H1 (cell line): ENCODE measurements around the gene BTD. TPM values are rescaled to one million over a fixed set of nuclear protein-coding genes. Genes with fewer than 3 reads are reported as not detected.

Source experiments
- CTCF ChIA-PET: fragments of 300-600 bp; sonication (Branson Sonifier 250); formaldehyde crosslinking; loops from one replicate; lab custom pipeline; 2021; ENCODE audit not compliant: partially characterized antibody; lab: Charles Lee
- POLR2A ChIA-PET: fragments of 300-600 bp; sonication (Branson Sonifier 250); formaldehyde crosslinking; loops from one replicate; lab custom pipeline; 2021; ENCODE audit warnings: inconsistent platforms; ENCODE audit not compliant: partially characterized antibody; lab: Charles Lee
- DNase-seq, 2 experiments: peaks; one replicate each; pipeline versions ENCODE4 v3.0.0 to v3.0.0-alpha.2; 2010 to 2022; ENCODE audit warnings: low spot score in 2 of 2, low read depth in 1 of 2, mixed read lengths in 1 of 2
- FAIRE-seq: peaks from 2 replicates; lab custom pipeline; 2011; peaks lifted over from hg19 to GRCh38; lab: Jason Lieb, UNC
- H2AFZ ChIP-seq: 2 replicates; pipeline ENCODE4 v1.8.1; 2012; ENCODE audit warnings: low read length, inconsistent platforms
- H2AK5ac ChIP-seq: 2 replicates; pipeline ENCODE4 v1.6.1; 2013; ENCODE audit warnings: low read depth, low read length
- H2BK120ac ChIP-seq: replicated peaks from 2 replicates; pipeline ENCODE3; 2013; ENCODE audit warnings: low read depth, low read length, inconsistent platforms
- H2BK12ac ChIP-seq: 2 replicates; pipeline ENCODE4 v1.6.1; 2013; ENCODE audit warnings: low read depth, low read length
- H2BK15ac ChIP-seq: 2 replicates; pipeline ENCODE4 v1.6.1; 2013; ENCODE audit warnings: low read length
- H2BK20ac ChIP-seq: 2 replicates; pipeline ENCODE4 v1.6.1; 2013; ENCODE audit warnings: low read length
- H2BK5ac ChIP-seq: 2 replicates; pipeline ENCODE4 v1.6.1; 2013; ENCODE audit warnings: low read depth, low read length
- H3K14ac ChIP-seq: 2 replicates; pipeline ENCODE4 v1.6.1; 2013; ENCODE audit warnings: inconsistent platforms; ENCODE audit not compliant: insufficient read length
- H3K18ac ChIP-seq: 2 replicates; pipeline ENCODE4 v1.6.1; 2013; ENCODE audit warnings: low read length; ENCODE audit errors: extremely low read depth
- H3K23ac ChIP-seq: 2 replicates; pipeline ENCODE4 v1.6.1; 2013; ENCODE audit warnings: inconsistent platforms; ENCODE audit not compliant: insufficient read length
- H3K23me2 ChIP-seq: 2 replicates; pipeline ENCODE4 v1.6.1; 2013; ENCODE audit warnings: low read depth, low read length
- H3K27ac ChIP-seq: 2 replicates; pipeline ENCODE4 v1.6.1; 2011; ENCODE audit warnings: low read depth, low read length, inconsistent platforms
- H3K27me3 ChIP-seq, 4 experiments: replicated peaks in 1 of 4; 1 replicate in 1 of 4; 2 replicates in 3 of 4; pipeline versions ENCODE4 v1.6.1 to v1.8.1; 2011 to 2013; ENCODE audit warnings: low read length in 3 of 4, mild to moderate bottlenecking in 3 of 4, inconsistent platforms in 2 of 4, mixed read lengths in 2 of 4, moderate library complexity in 1 of 4; ENCODE audit not compliant: control insufficient read depth in 3 of 4, insufficient read depth in 3 of 4; ENCODE audit errors: extremely low read depth in 1 of 4
- H3K36me3 ChIP-seq, 4 experiments: 2 replicates each; pipeline versions ENCODE4 v1.6.1 to v1.8.1; 2011 to 2013; ENCODE audit warnings: mild to moderate bottlenecking in 4 of 4, low read length in 3 of 4, moderate library complexity in 2 of 4, control low read depth in 1 of 4, inconsistent platforms in 1 of 4; ENCODE audit not compliant: insufficient read depth in 4 of 4, control insufficient read depth in 2 of 4
- H3K4ac ChIP-seq: replicated peaks from 2 replicates; pipeline ENCODE3; 2013; ENCODE audit warnings: low read length, low read depth, mixed read lengths, inconsistent platforms; ENCODE audit not compliant: insufficient read length
- H3K4me1 ChIP-seq, 4 experiments: replicated peaks in 1 of 4; 1 replicate in 1 of 4; 2 replicates in 3 of 4; pipeline versions ENCODE4 v1.6.1 to v1.8.1; 2011 to 2013; ENCODE audit warnings: low read length in 3 of 4, inconsistent platforms in 2 of 4, mixed read lengths in 1 of 4; ENCODE audit not compliant: insufficient read depth in 4 of 4, control insufficient read depth in 3 of 4
- H3K4me2 ChIP-seq, 2 experiments: 2 replicates each; pipeline versions ENCODE4 v1.6.1 to v1.8.1; 2011 to 2013; ENCODE audit warnings: low read depth in 2 of 2, low read length in 2 of 2, control low read depth in 1 of 2, inconsistent platforms in 1 of 2, mild to moderate bottlenecking in 1 of 2; ENCODE audit not compliant: insufficient read depth in 1 of 2
- H3K4me3 ChIP-seq, 4 experiments: fragments of 200-600, 300-600 bp in 1 of 4; sonication (generic), shearing (Covaris generic), sonication (Bioruptor Twin) in 1 of 4; 2 replicates each; pipeline versions ENCODE4 v1.5.1 to v1.8.1; 2011 to 2016; ENCODE audit warnings: low read length in 4 of 4, low read depth in 3 of 4, control low read depth in 2 of 4, inconsistent platforms in 2 of 4, mild to moderate bottlenecking in 2 of 4, mixed read lengths in 1 of 4, moderate library complexity in 1 of 4; ENCODE audit not compliant: insufficient read depth in 2 of 4; ENCODE audit errors: extremely low read depth in 1 of 4
- H3K56ac ChIP-seq: replicated peaks from 2 replicates; pipeline ENCODE3; 2013; ENCODE audit warnings: low read depth, mild to moderate bottlenecking, mixed read lengths, low read length, inconsistent platforms; ENCODE audit not compliant: insufficient read length
- H3K79me1 ChIP-seq: 2 replicates; pipeline ENCODE4 v1.6.1; 2013; ENCODE audit warnings: low read depth, low read length, control low read depth
- H3K79me2 ChIP-seq, 2 experiments: 2 replicates each; pipeline versions ENCODE4 v1.6.1 to v1.8.1; 2012 to 2013; ENCODE audit warnings: low read length in 2 of 2, mild to moderate bottlenecking in 2 of 2, inconsistent platforms in 1 of 2; ENCODE audit not compliant: insufficient read depth in 2 of 2, control insufficient read depth in 1 of 2
- H3K9ac ChIP-seq, 4 experiments: replicated peaks in 1 of 4; 1 replicate in 1 of 4; 2 replicates in 3 of 4; pipeline versions ENCODE4 v1.6.1 to v1.8.1; 2011 to 2013; ENCODE audit warnings: low read depth in 3 of 4, low read length in 3 of 4, control low read depth in 2 of 4, mild to moderate bottlenecking in 2 of 4, moderate library complexity in 2 of 4, inconsistent platforms in 1 of 4; ENCODE audit errors: extremely low read depth in 1 of 4
- H3K9me3 ChIP-seq, 2 experiments: 2 replicates each; pipeline versions ENCODE4 v1.6.1 to v1.8.1; 2012 to 2013; ENCODE audit warnings: mild to moderate bottlenecking in 2 of 2, moderate library complexity in 2 of 2, control low read depth in 1 of 2, inconsistent platforms in 1 of 2, low read depth in 1 of 2, low read length in 1 of 2, mixed read lengths in 1 of 2; ENCODE audit not compliant: insufficient read depth in 2 of 2
- H4K20me1 ChIP-seq, 2 experiments: replicated peaks in 1 of 2; 2 replicates each; pipeline versions ENCODE3 to v1.8.1; 2011 to 2013; ENCODE audit warnings: inconsistent platforms in 2 of 2, low read length in 2 of 2, mild to moderate bottlenecking in 1 of 2; ENCODE audit not compliant: insufficient read depth in 2 of 2, control insufficient read depth in 1 of 2
- H4K5ac ChIP-seq: 2 replicates; pipeline ENCODE4 v1.6.1; 2013; ENCODE audit warnings: low read length, low read depth, mixed read lengths, inconsistent platforms; ENCODE audit not compliant: insufficient read length
- H4K8ac ChIP-seq: 2 replicates; pipeline ENCODE4 v1.8.0; 2013; ENCODE audit warnings: mild to moderate bottlenecking, moderate library complexity, low read length, inconsistent platforms; ENCODE audit not compliant: insufficient read depth; ENCODE audit errors: extremely low read depth
- H4K91ac ChIP-seq: replicated peaks from 2 replicates; pipeline ENCODE3; 2013; ENCODE audit warnings: low read length, mixed read lengths, inconsistent platforms; ENCODE audit not compliant: insufficient read length
- GABPA ChIP-seq: IDR thresholded peaks from 2 replicates; pipeline ENCODE4 v1.6.1; 2011; ENCODE audit warnings: mild to moderate bottlenecking, low read length, moderate library complexity, borderline replicate concordance; ENCODE audit not compliant: insufficient read depth
- HDAC6 ChIP-seq: IDR thresholded peaks from one replicate; pipeline ENCODE4 v1.7.1; 2012; ENCODE audit warnings: low read depth, mild to moderate bottlenecking, inconsistent platforms, low read length, moderate library complexity
- KDM5A ChIP-seq: fragments of 200-600 bp; IDR thresholded peaks from 2 replicates; pipeline ENCODE4 v1.7.1; 2012; ENCODE audit warnings: mild to moderate bottlenecking, low read length, inconsistent platforms, mixed read lengths
- NRF1 ChIP-seq: IDR thresholded peaks from 2 replicates; pipeline ENCODE4 v1.6.1; 2011; ENCODE audit warnings: mild to moderate bottlenecking, low read depth, low read length, improper control_type of control experiment
- WGBS, 2 experiments: shearing (Covaris generic) in 1 of 2; methylation state at CpG; one replicate each; pipeline versions ENCODE4 v1.1.6 to v1.1.7; 2013 to 2015; ENCODE audit warnings: low lambda C conversion rate in 2 of 2, mixed read lengths in 2 of 2, inconsistent platforms in 1 of 2, low coverage in 1 of 2, missing lambda C conversion rate in 1 of 2; ENCODE audit not compliant: insufficient replicate concordance in 2 of 2, insufficient coverage in 1 of 2, insufficient read length in 1 of 2; ENCODE audit errors: extremely low coverage in 1 of 2, missing lambda C conversion rate in 1 of 2; 5-methylcytosine and 5-hydroxymethylcytosine counted together
- polyA plus RNA-seq, 7 experiments: library from polyadenylated mRNA; depleted of rRNA in 3 of 7; stranded (reverse) in 5 of 7; unstranded in 2 of 7; fragments of >200 nt in 5 of 7; fragments of 200-250 nt in 2 of 7; gene quantifications; 1 replicate in 5 of 7; 2 replicates in 1 of 7; 4 replicates in 1 of 7; pipeline versions ENCODE4 v1.2.1 to v1.2.3, GENCODE V29; 2011 to 2013; ENCODE audit warnings: missing spikeins in 2 of 7, mixed read lengths in 2 of 7
- total RNA-seq: library from RNA; stranded (reverse); fragmentation: NEBNext Ultra II Directional; extraction: Animal tissue kit (Norgen Biotek cat#: 25700); gene quantifications from 2 replicates; pipeline ENCODE4 v1.2.1, GENCODE V29; 2021

Gene BTD
- total and polyA plus RNA-seq, 2 of the 8 experiments (the other 6 are each of a cell fraction or from before 2014, with no cell fraction given), result 21.8 to 36.7 TPM

DNA sequence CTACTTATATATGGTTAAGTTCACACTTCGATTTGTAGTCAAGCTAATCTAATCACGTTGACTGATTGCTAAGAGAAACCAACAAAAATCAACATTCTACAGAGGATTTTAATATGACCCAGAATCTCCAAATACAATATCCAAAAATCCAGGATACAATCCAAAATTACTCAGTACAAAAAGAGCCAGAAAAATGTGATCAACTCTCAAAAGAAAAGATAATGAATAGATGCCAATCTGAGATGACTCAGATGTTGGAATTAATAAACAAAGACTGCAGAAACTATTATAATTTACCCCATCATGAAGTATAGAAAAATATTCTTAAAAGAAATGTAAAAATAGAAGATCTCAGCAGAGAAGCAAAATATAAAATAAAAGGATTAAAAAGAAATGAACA lies 22.5 kb upstream of the BTD start:
- Histone ChIP-seq H3K23ac (no peak overlapping the region), H3K23me2 (0 out of 2 replicates have a peak, but pooled peaks cover 2% of the 10 kb centered on the region), H4K20me1 (peaks cover 0 to 3% of the 10 kb centered on the region in 2 experiments), H2AFZ (no peak overlapping the region), H4K91ac (no peak overlapping the region), H3K79me1 (no peaks in the 10 kb centered on the region; the same call in 1 of the 2 replicates), H2BK120ac (no peak overlapping the region), H3K4ac (no peak overlapping the region), H3K36me3 (peaks cover 0 to 30% (median 13%) of the 10 kb centered on the region in 4 experiments; a peak in 5 of 8 replicates), H3K9me3 (no peaks in the 10 kb centered on the region), H2BK15ac (no peak overlapping the region), H3K27ac (no peak overlapping the region), H4K8ac (no peak overlapping the region), H3K27me3 (no peaks in the 10 kb centered on the region), H2BK12ac (no peak overlapping the region), H2BK5ac (no peak overlapping the region), H3K4me3 (no peak overlapping the region), H4K5ac (no peak overlapping the region), H3K4me2 (no peak overlapping the region), H3K56ac (no peak overlapping the region), H3K14ac (no peak overlapping the region), H2BK20ac (no peak overlapping the region), H3K79me2 (no peaks in the 10 kb centered on the region), H3K9ac (no peak overlapping the region), H2AK5ac (no peak overlapping the region), H3K18ac (no peak overlapping the region), H3K4me1 (no peaks in the 10 kb centered on the region)
- CTCF ChIA-PET, result no interaction called here
- DNase-seq (no peak), FAIRE-seq (no peak)
- POLR2A ChIA-PET, result interaction anchor here (1.7 kb wide), 1 partner anchor 10 kb away, joined by 4 read pairs; no protein-coding TSS in a partner anchor
- WGBS, 2 experiments, result 89% methylated on average over 2 of the region's 2 CpGs; no CpG with 5 or more reads in 1 of the 2 experiments
- TF ChIP-seq KDM5A (no peak), GABPA (no peak), NRF1 (no peak), HDAC6 (no peak)
